Measurements from ENCODE around the gene SLC22A23.

The SLC22A23 gene

GRCh38 chr6:3366596-3367413, 90.0 kb downstream of the SLC22A23 start:
- no peak for DNase-seq

DNA sequence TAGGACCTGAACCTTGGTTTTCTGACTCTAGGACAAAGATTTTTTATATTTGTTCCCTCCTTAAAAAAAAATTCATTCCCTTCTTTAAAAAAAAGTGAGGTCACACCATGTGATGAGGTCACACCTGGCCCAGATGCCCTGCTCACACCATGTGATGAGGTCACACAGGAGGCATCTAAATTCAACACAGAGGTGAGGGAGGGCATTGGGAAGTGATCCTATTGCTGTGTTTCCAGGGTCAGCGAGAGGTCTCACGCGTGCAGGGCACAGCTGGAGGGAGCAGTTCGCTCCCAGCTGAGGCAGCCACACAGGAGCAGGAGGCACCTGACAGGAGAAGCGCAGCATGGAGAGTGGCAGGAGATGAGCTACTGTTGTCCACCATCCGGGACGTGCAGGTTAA, 92.5 kb downstream of the SLC22A23 start:
- no peak for DNase-seq

- no peak for DNase-seq
Observed at GRCh38 chr6:3363296-3364025, 93.4 kb downstream of the SLC22A23 start.

- DNase-seq, result no peak
Observed at GRCh38 chr6:3361312-3362037, 95.4 kb downstream of the SLC22A23 start.

DNA sequence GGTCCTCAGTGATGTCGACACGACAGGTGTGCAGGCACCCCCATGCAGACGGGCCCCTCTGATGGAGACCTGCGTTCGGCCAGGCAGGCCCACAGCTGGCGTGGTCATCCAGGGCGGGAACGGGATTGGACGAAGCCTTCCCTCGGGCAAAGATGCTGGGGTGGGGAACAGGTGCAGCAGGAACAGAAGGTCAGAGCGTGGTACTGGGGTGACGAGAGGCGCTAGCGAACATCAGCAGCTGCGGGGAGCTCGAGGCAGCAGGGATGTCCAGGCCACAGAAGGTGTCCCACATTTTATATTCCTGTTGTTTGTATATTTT, 96.2 kb downstream of the SLC22A23 start:
- DNase-seq, result no peak

DNA sequence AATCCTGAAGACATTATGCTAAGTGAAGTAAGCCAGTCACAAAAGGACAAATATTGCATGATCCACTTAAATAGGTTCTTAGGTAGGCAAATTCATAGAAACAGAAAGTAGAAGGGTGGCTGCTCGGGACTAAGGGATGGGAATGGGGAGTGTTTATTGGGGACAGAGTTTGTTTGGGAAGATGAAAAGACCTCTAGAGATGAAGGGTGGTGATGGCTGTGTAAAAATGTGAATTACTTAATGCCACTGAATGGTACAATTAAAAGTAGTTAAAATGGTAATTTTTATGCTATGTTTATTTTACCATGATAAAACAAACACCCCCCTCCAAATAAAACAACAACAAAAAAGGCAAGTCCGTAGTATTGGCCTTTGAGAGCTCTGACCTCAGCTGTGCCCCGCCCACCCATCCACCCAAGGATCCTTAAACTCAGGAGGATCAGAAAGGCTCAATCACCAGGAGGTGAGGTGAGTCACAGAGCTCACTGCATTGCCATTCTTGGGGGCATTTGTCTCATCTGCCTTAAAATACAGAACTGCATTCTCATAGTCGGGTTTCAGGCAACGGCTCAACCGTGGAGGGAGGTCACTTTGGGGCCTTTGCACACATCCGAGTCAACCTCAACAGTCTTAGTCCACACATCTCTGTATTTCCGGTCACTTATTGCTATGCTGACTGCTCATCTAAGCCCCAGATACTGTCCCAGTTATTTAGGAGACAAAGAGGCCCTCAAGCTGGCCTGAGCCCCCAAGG, 96.7 kb downstream of the SLC22A23 start:
- DNase-seq, result no peak

DNA sequence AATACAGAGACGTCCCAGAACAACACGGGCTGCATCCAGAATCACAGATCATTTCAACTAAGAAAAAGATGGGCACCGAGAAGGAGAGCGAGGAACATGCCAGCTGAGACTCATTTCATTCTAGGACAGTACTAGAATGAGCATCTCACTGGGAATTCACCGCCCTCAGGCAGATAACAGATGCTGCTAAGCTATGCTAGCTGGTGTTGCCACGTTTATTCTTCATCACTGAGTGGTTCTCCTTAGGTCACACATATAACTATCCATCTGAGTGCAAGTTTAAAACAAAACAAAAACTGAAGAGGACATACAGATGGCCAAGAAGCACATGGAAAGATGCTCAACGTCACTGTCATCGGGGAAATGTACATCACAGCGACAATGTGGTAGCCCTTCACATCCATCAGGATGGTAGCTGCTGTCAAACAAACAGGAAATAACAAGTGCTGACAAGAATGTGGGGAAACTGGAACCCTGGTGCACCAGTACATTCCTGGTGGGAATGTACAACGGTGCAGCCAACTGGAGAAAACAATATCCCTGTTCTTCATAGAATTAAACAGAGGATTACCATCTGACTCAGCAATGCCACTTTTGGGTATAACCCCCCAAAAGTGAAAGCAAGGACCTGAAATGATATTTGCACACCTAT, 97.6 kb downstream of the SLC22A23 start:
- DNase-seq, result no peak

- DNase-seq, result no peak
Observed at GRCh38 chr6:3358413-3359100, 98.3 kb downstream of the SLC22A23 start.

- no peak for DNase-seq
Observed at GRCh38 chr6:3357678-3358077, 99.2 kb downstream of the SLC22A23 start.

GRCh38 chr6:3356824-3357420, 99.9 kb downstream of the SLC22A23 start:
- DNase-seq, result no peak

DNA sequence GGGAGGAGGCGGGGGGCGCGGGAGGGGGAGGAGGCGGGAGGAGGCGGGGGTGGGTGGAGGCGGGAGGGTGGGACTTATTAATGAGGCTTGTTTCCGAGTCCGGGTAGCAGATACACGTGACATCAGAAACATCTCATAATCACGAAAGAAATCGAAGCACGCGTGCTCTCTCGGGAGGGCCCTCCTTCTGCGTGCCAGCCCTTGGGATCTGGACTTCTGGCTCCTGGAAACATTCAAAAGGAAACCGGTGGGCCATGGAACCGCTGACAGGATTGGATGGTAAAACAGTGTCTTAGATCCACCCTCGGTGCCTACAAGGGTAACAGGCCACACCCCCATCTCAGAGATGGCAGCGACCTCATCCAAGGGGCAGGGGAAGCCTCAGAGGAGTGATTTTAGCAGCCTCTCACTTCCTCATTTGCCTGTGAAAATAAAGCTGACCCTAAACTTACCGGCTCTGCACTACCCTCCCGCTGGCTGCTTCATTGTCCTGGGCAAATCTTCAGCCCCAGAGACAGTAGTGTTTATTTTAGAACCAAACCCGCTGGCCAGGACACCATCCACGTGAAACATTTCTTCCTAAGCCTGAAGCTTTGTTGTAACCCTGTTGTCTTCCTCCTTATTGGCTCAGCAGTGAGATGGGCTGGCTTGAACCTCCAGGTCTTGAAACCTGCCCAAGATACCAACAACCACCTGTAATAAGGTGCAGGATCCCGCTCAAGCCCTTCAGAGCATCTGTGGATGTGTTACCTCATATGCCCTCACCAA, 100.6 kb downstream of the SLC22A23 start:
- peak; percentile 33 to 64 (median 36) for DNase-seq

GRCh38 chr6:3355358-3356055, 101.3 kb downstream of the SLC22A23 start:
- DNase-seq, result peak in 2 of 5 donors; percentile 3 to 30

GRCh38 chr6:3355011-3355357, 101.9 kb downstream of the SLC22A23 start:
- no peak for DNase-seq

DNA sequence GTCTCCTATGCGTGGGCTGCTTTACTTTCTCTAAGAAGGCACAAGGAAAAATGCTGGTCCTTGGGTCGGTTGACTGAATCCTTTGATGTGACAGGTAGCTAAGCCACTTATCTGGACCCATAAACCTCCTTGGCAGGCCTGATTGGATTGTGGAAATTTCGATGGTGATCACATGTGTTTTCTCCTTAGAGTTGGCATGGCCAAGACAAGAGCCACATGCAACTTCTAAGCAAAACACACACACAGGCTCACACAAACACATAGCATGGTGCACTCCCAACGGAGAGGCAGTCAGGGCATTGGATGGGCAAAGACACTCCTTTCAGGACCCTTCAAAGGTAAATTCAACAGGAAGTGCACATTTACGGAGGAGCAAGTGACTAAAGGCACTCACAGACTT, 102.9 kb downstream of the SLC22A23 start:
- DNase-seq, result no peak

GRCh38 chr6:3353213-3353903, 103.5 kb downstream of the SLC22A23 start:
- no peak for DNase-seq

DNA sequence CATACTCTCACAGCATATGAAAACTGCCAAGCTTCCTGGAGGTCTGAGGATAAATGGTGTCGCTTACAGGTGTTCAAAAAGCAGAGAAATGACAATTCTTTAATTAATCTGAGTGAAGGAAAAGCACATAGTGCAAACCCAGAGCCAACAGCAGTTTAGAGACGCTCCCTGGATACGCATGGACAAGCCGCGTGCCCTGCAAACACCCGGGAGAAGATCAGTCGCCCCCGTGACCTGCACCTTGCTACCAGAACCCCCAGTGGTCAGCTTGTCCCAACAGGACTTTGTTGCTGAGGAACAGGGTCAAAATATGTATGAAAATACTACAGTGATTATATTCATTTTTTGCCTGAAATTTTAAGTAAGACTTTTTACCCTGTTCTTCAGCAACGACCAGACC, 104.2 kb downstream of the SLC22A23 start:
- no peak for DNase-seq

- DNase-seq, result no peak
Observed at GRCh38 chr6:3351829-3352524, 104.9 kb downstream of the SLC22A23 start.

- no peak for DNase-seq
Observed at GRCh38 chr6:3351105-3351676, 105.7 kb downstream of the SLC22A23 start.
